Subcutaneous preadipocyte (primary cell): ENCODE results near the gene TFE3. TPM values are rescaled to one million over a fixed set of nuclear protein-coding genes. Genes with fewer than 3 reads are reported as not detected.

Experiments
- small RNA-seq: library from RNA; depleted of rRNA; stranded (forward); fragments of <200 nt; gene quantifications from one replicate; pipeline ENCODE3, GENCODE V24; 2012
- total RNA-seq: library from RNA; depleted of rRNA; stranded (reverse); fragments of >200 nt; gene quantifications from 2 replicates; pipeline ENCODE4 v1.2.3, GENCODE V29; 2012

The TFE3 gene, protein sequence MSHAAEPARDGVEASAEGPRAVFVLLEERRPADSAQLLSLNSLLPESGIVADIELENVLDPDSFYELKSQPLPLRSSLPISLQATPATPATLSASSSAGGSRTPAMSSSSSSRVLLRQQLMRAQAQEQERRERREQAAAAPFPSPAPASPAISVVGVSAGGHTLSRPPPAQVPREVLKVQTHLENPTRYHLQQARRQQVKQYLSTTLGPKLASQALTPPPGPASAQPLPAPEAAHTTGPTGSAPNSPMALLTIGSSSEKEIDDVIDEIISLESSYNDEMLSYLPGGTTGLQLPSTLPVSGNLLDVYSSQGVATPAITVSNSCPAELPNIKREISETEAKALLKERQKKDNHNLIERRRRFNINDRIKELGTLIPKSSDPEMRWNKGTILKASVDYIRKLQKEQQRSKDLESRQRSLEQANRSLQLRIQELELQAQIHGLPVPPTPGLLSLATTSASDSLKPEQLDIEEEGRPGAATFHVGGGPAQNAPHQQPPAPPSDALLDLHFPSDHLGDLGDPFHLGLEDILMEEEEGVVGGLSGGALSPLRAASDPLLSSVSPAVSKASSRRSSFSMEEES
- total RNA-seq, result 50.0 and 52.0 TPM in 2 replicates

DNA sequence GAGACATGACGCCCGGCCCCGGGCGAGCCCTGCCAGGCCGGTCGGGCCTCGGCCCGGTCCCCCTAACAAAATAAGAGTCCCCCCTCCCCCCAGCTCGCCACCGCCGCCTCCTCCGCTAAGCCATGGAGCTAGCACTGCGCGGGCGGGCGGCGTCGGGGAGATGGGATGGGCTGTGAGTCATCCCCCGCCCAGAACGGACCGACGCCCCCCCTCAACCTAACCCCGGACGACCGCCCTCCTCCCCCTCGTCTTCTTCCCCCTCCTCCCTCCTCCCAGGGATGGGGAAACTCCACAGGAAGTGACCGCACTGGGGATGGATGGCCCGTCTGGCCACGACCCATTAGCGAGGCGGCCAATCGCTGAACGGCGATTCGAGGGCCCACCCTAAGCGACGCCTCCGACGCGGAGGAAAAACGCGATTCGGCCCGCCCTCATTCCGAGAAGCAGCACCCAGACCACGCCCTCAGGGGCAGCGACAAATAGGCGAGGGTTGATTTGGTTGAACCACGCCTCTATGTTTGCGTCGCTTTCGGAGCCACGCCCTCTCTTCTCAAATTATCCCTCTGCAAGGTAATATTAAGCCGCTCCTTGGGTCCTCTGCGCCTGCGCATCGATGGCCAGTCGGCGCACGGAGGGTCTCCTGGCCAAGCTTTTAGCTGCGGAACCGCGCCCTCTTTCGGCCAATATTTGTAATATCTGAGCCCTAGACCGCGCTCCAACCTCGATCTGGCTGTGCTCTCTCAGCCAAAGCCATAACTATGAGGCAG is at the start of gene TFE3:
TFE3 (minus strand) TSS at position 138 of the 767 bp plus-strand sequence; CDS start at position 7, 131 bp downstream.

DNA sequence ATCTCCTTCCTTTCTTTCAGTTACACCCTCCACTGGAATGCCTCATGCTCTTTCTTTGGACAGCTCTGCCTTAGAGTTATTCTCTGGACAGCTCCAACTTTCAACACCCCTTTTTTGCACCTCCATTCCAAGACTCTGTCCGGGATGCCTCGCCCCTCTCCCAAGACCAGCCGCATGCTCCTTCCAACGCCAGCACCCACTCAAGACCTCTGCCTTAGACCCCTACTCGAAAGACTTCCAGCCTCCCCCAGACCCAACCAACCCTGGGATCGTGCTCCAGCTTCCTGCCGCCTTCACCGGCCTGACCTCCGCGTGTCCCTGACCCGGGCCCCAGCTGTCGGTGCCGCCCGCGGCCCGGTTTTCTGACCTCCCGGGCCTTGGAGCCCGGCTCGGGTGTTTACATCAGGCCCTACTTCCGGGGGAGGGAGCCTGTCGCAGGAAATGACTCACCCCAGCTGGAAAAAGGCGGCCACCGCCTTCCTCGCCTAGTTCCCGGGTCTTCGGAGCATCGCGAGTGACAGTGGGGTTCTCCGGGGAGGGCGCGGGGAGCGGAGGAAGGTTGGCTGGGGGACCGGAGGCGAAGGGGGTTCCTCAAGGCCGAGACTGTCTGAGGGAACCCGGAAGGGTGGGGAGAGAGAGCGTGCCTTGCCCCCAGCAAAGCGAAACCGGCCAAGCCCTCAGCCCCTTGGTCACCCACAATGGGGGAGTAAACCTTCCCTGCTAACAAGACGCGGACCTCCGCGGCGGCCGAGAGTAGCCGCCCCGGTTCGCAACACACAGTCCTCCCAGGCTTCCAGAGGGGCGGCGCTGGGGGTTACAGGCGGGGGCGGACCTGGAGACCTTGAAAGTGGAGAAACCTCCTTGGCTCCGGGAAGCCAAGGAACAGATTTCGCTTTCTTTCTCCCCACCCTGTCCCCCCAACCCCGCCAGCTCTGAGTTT is 36.6 kb upstream of the TFE3 start, which contains the start of gene WDR45:
WDR45 (minus strand) TSS at position 399 of the 940 bp plus-strand sequence. CDS start 1,792 bp downstream, outside the sequence.

GRCh38 chrX:49073601-49074575 is 30.7 kb upstream of the TFE3 start, which contains the start of gene PRAF2:
Gene PRAF2, minus strand, starts transcription at chrX:49074002. Its CDS starts 15 bp downstream, at chrX:49073987.

GRCh38 chrX:49058794-49059193 is 15.6 kb upstream of the TFE3 start, which contains the start of gene CCDC120:
Gene CCDC120, plus strand, starts transcription at chrX:49058999. Its CDS starts 3,043 bp downstream, at chrX:49062042.

DNA sequence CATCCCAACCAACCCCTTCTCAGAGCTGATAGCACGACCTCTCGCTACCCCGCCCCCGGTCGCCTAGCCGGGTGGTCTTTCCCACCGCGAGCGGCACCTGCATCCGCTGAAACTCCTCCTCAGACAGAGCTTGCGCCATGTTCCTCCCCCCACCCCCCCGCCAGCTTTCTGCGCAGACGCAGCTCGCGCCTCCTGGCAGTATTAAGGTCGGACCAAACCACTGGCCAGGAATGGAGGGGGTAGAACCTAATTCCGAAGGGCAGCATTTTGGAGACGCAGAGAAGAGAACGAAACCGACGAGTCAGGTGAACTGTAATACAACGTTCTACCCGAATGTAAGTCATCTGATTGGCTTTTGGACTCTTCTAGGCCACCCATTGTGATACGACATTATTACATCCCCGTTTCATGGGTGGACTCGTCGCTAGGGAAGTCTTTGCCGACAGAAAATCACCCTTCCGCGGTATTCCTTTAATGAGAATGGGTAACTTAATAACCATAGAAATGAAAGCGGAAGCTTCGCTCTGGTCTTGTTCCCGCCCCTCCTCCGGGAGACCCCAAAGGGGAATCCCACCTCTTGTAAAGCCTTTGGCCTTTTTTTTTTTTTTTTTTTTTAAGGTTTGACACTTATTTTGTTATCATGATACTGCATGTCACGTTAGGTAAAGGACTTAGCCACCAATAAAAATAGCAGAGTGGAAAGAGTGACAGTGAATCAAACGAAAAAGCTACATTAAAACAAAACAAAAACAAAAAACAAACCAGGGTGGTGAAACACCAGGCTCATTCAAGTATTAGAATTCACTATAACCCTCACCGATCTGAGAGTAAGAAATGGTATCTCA is 40.8 kb downstream of the TFE3 start, which contains the start of gene GRIPAP1:
GRIPAP1 (minus strand) TSS at position 174 of the 845 bp plus-strand sequence; CDS start at position 139, 35 bp downstream.

Small RNA genes lying within 50 kb of the gene (small RNA-seq; reads per million reads assigned to genes)
- not detected for gene RNU4-52P

Other genes starting within 250 kb of the TFE3 start
- gene HDAC6, start 241.3 kb downstream of the TFE3 start, total RNA-seq, result 24.3 and 30.5 TPM in 2 replicates
- gene ERAS, start 216.8 kb downstream of the TFE3 start, total RNA-seq, result 0.37 TPM in 1 of 2 replicates, not detected in the other
- 0.20 and 0.37 TPM in 2 replicates for gene PCSK1N, start 207.7 kb downstream of the TFE3 start, total RNA-seq
- 29.3 and 30.5 TPM in 2 replicates for gene TIMM17B, start 145.6 kb downstream of the TFE3 start, total RNA-seq
- gene PQBP1, start 145.4 kb downstream of the TFE3 start, total RNA-seq, result 30.9 and 45.6 TPM in 2 replicates
- 11.4 and 12.7 TPM in 2 replicates for gene SLC35A2, start 131.7 kb downstream of the TFE3 start, total RNA-seq
- gene PIM2, start 124.3 kb downstream of the TFE3 start, total RNA-seq, result 2.2 and 4.1 TPM in 2 replicates
- gene OTUD5, start 85.8 kb downstream of the TFE3 start, total RNA-seq, result 23.7 and 26.5 TPM in 2 replicates
- 0.20 and 0.37 TPM in 2 replicates for gene KCND1, start 71.5 kb downstream of the TFE3 start, total RNA-seq
- 8.5 and 10.0 TPM in 2 replicates for gene GRIPAP1, start 41.1 kb downstream of the TFE3 start, total RNA-seq
- gene CCDC120, start 15.6 kb upstream of the TFE3 start, total RNA-seq, result 0.37 and 0.39 TPM in 2 replicates
- 13.5 and 15.4 TPM in 2 replicates for gene PRAF2, start 30.6 kb upstream of the TFE3 start, total RNA-seq
- 52.8 and 62.8 TPM in 2 replicates for gene WDR45, start 36.5 kb upstream of the TFE3 start, total RNA-seq
- gene GPKOW, start 80.4 kb upstream of the TFE3 start, total RNA-seq, result 10.7 and 14.9 TPM in 2 replicates
- gene MAGIX, start 119.4 kb upstream of the TFE3 start, total RNA-seq, result 0.73 and 0.98 TPM in 2 replicates
- gene PLP2, start 128.5 kb upstream of the TFE3 start, total RNA-seq, result 49.5 and 73.1 TPM in 2 replicates
- 7.0 and 7.6 TPM in 2 replicates for gene PRICKLE3, start 143.0 kb upstream of the TFE3 start, total RNA-seq
- gene SYP, start 156.8 kb upstream of the TFE3 start, total RNA-seq, result 0.20 and 0.37 TPM in 2 replicates
- not detected in 2 replicates for gene CACNA1F, start 190.0 kb upstream of the TFE3 start, total RNA-seq
- gene CCDC22, start 192.1 kb upstream of the TFE3 start, total RNA-seq, result 13.6 and 17.8 TPM in 2 replicates
- gene FOXP3, start 221.4 kb upstream of the TFE3 start, total RNA-seq, result 0.37 TPM in 1 of 2 replicates, not detected in the other
- 1.6 and 1.8 TPM in 2 replicates for gene PPP1R3F, start 226.4 kb upstream of the TFE3 start, total RNA-seq